HT1080 (cell line): ENCODE data around the gene MLXIPL. TPM values are rescaled to one million over a fixed set of nuclear protein-coding genes. Genes with fewer than 3 reads are reported as not detected.
"Not testable (repeated sequence)": the region's sequence is repeated elsewhere in the genome, so short reads cannot be mapped to it uniquely, and the experiment has no call there.

ENCODE experiments used
- DNase-seq: peaks from one replicate; pipeline ENCODE4 v3.0.0-alpha.2; 2015; ENCODE audit warnings: low read depth
- total RNA-seq: library from RNA; depleted of rRNA; stranded (reverse); fragments of >200 nt; shearing (Covaris generic); gene quantifications from 2 replicates; pipeline ENCODE4 v1.2.3, GENCODE V29; 2014

Gene MLXIPL
- total RNA-seq, 1 experiment from 2014 or later: not detected

DNA sequence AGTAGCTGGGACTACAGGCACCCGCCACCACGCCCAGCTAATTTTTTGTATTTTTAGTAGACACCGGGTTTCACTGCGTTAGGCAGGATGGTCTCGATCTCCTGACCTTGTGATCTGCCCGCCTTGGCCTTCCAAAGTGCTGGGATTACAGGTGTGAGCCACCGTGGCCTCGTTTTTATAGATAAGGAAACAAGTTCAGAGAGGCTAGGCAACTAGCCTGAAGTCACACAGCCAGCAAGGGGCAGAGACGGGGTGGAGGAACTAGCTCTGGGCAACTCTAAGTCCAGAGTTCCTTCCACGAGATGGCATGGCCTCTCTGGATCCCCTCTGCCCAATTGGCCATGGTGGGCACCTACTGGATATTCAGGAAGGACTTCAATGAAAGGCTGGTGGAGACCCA is 9.4 kb downstream of the MLXIPL start:
- DNase-seq: not testable (repeated sequence)

- peak; percentile 33 for DNase-seq
Observed at GRCh38 chr7:73613954-73614735, 10.2 kb downstream of the MLXIPL start.

DNA sequence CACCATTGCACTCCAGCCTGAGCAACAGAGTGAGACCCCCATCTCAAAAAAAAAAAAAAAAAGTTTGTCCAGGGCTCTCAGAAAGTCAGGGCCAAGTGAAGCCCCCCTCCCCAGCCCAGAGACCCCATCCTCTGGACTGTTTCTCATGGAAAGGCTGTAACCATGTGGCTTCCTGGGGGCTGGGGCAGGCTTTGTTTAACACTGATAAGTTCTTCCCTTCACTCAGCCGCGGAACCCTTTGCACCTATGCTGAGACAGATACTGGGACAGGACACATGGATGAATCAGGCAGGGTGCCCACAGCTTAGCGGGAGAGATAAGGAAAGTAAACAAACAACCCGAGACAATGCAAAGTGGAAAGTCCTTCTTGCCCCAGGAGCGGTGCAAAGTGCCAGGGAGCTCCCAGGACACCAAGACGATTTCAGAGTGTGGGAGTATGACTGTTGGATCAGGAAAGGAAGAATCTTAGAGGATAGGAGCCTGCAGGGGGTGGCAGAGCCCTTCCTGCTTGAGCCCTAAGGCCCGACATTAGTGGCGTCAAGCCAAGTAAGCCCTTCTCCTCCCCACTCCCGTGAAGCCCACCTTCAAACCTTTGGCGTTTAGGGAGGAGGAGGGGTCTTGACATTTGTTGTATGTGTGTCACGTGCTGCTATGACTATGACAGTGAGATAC is 11.6 kb downstream of the MLXIPL start:
- peak; percentile 72 for DNase-seq

GRCh38 chr7:73611017-73611555 is 13.2 kb downstream of the MLXIPL start:
- no peak for DNase-seq

DNA sequence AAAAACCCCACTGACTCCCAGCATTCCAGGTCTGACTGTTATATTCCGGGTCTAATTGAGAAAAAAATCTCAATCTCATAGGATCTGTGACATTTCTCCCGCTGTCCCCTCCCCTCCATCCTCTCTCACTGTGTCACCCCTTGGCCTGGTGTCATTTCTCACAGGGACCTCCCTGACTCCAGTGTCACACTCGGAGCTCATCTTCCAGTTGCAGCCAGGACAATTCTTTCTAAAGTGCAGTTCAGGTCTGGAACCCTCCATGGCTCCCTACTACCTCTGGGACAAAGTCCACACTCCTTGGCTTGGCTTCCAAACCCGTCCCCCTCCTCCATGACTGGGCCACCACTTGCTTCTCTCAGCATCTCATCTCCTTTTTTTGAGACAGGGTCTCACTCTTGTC is 14.2 kb downstream of the MLXIPL start:
- no peak for DNase-seq

DNA sequence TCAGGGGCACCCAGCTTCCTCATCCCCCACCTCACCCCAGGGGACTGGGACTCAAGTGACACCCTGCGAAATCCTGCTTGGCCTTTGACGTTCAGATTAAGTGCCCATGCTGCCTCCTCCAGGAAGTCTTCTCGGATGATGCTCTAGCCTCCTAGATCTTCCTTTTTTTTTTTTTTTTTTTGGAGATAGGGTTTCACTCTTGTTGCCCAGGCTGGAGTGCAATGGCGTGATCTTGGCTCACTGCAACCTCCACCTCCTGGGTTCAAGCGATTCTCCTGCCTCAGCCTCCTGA is 16.7 kb downstream of the MLXIPL start:
- not testable (repeated sequence) for DNase-seq

GRCh38 chr7:73606801-73607691 is 17.3 kb downstream of the MLXIPL start:
- no peak for DNase-seq

- DNase-seq: no peak
Observed at GRCh38 chr7:73605601-73606220, 18.6 kb downstream of the MLXIPL start.

DNA sequence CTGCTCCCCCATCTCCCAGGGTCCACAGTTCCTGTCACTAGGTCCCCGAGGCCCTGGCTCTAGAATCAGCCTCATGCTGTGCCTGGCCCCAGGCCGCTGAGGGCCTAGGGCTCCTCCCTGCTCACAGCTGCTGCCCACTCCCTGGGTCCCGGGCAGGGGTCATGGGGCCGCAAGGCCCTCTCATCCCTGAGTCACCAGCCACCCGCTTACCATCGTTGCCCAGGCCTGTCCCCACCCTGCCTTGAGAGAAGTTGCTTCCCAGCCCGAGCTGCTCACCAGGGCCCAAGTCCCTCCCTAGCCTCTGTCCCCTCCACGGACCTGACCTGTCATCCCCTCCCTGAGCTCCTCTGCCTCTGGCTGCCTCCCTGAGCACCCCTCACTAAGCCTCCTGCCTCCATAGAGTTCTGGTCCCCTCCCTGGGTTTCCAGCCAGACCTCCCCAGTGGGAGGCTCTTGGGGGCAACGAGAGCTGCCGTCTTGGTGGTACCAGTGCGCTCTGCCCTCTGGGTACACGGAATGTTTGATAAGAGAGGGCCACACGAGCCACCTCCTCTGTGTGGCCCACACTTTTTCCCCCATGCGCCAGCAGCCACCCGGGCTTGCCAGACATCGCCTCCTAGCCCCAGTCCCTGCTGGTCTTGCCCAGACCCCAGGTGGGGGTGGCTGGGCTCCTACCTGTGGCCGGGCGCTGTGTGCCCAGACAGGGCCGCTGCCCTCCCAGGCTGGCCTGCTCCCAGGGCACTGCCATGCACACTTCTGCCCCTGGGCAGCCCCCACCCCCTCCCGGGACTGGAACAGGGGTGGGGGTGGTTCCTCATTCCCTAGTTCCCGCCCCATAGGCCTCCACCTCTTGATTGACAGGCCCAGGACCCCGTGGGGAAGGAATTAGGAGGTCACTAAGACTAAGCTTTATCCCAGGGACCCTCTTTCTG is 21.3 kb downstream of the MLXIPL start:
- no peak for DNase-seq

GRCh38 chr7:73599916-73600315 is 24.4 kb downstream of the MLXIPL start:
- DNase-seq: no peak

- DNase-seq: no peak
Observed at GRCh38 chr7:73599151-73599882, 25.0 kb downstream of the MLXIPL start.

GRCh38 chr7:73597978-73598782 is 26.1 kb downstream of the MLXIPL start:
- no peak for DNase-seq

DNA sequence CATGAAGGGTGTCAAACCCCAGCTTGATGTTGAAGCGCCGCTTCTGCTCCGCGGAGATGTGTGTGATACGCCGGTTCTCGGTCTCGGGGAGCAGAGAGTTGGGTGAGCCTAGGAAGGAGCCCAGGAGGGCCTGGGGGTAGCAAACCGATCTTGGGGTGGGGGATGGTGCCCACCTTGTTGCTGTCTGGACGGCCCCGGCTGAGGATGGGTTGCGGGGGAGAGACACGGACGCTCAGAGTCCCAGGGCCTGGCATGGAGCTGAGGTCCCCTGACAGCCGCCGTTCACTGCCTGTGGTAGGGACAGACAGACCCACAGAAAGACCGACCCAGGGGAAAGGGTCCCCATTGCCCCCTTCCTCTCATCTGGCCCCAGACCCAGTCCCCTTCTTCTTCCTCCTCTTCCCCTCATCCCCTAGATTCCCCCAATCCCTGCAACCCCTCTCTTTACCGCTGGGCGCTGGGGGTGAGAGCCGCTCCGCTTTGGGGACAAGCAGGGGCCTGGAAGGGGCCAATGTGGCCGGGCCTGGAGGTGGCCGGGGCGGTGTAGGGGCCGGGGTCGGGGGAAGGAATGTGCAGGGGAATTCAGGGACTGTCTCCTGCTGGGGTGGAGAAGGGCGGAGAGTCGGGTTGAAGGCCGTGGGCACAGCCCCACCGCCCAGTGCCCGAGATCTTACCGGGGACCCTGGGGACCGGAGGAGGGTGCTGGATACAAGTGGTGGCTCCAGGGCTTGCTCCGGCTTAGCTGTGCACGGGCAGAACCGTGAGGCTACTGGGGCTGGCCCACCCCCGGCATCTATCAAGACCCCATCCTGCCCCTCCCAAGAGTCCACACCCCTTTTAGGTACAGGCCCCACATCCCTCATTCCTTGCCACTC is 27.9 kb downstream of the MLXIPL start:
- DNase-seq: no peak

GRCh38 chr7:73595358-73595757 is 29.0 kb downstream of the MLXIPL start:
- DNase-seq: no peak

GRCh38 chr7:73593207-73594045 is 30.9 kb downstream of the MLXIPL start:
- DNase-seq: no peak

DNA sequence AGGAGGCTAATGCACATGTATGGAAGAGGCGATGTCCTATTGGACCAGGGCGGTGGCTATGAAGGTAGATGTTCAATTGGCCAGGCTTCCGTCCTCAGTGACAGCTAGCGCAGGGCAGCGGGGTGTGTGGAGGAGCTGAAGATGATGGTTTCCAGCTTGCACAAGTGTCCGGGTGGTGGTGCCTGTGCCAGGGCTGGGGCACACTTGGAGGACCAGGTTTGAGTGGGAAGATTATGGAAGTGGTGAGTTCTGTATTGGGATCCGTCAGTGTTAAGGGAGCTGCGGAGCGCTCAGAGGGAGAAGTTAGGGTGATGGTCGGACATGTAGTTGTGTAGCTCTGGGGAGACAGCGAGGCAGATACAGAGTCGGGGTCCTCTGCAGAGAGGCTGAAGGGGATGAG is 37.4 kb downstream of the MLXIPL start:
- no peak for DNase-seq

DNA sequence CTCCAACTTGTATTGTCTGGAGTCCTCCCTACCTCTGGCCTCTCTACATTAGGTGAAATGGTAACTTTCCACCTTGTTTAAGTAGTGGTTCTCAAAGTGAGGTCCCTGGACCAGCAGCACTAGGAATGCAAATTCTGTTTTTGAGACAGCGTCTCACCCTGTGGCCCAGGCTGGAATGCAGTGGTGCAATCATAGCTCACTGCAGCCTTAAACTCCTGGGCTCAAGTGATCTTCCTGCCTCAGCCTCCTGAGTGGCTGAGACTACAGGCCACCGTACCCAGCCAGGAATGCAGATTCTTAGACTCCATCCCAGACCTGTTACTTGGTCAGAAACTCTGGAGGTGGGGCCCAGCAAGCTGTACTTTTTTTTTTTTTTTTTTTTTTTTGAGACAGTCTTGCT is 39.1 kb downstream of the MLXIPL start:
- no peak for DNase-seq
